GM12878 (cell line): ENCODE measurements around the gene CMTM5. TPM values are rescaled to one million over a fixed set of nuclear protein-coding genes. Genes with fewer than 3 reads are reported as not detected.

Source experiments
- ATAC-seq: fragments of 200-7000 bp; cut with Tn5 transposase; 3 replicates; pipeline ENCODE4 v1.9.1; 2020; ENCODE audit warnings: mild to moderate bottlenecking, moderate library complexity
- BruUV-seq: library from RNA; stranded (reverse); fragments of 400-500 nt; replicated peaks from 2 replicates; lab custom pipeline; 2021; lab: Mats Ljungman, UMichigan
- CTCF ChIA-PET: fragments of 300-600 bp; sonication (Branson Sonifier 250); formaldehyde crosslinking; extraction: SDS; loops from one replicate; lab custom pipeline; 2021; ENCODE audit warnings: inconsistent platforms; lab: Yijun Ruan, JAX
- POLR2A ChIA-PET: fragments of 350-600 bp; formaldehyde crosslinking; extraction: SDS; loops from one replicate; lab custom pipeline; 2021; ENCODE audit warnings: inconsistent platforms; lab: Charles Lee
- RAD21 ChIA-PET: fragments of 300-600 bp; sonication (Branson Sonifier 250); formaldehyde crosslinking; loops from one replicate; lab custom pipeline; 2023; ENCODE audit warnings: antibody characterized with exemption; ENCODE audit not compliant: unreplicated experiment; lab: Charles Lee
- SMC1A ChIA-PET: fragments of 300-600 bp; sonication (Branson Sonifier 250); formaldehyde crosslinking; loops from one replicate; lab custom pipeline; 2023; ENCODE audit not compliant: unreplicated experiment, uncharacterized antibody; lab: Charles Lee
- DNase-seq: peaks from one replicate; pipeline ENCODE4 v3.0.0-alpha.2; 2011; ENCODE audit warnings: low read depth, low spot score
- FAIRE-seq: peaks from 3 replicates; lab custom pipeline; 2011; peaks lifted over from hg19 to GRCh38; lab: Jason Lieb, UNC
- H2AFZ ChIP-seq: 2 replicates; pipeline ENCODE4 v1.6.0; 2011; ENCODE audit warnings: low read depth, low read length, control low read depth; ENCODE audit not compliant: control insufficient read depth
- H3K27ac ChIP-seq: 2 replicates; pipeline ENCODE4 v1.5.1; 2011; ENCODE audit warnings: control low read depth; ENCODE audit not compliant: control insufficient read depth, insufficient read depth
- H3K27me3 ChIP-seq, 2 experiments: replicated peaks in 1 of 2; 2 replicates each; pipeline versions ENCODE4 v1.6.0 to v1.6.1; 2011; ENCODE audit warnings: low read length in 1 of 2; ENCODE audit not compliant: control insufficient read depth in 2 of 2, insufficient read depth in 2 of 2
- H3K36me3 ChIP-seq, 2 experiments: 2 replicates each; pipeline ENCODE4 v1.5.1; 2011; ENCODE audit warnings: low read length in 1 of 2; ENCODE audit not compliant: control insufficient read depth in 2 of 2, insufficient read depth in 2 of 2
- H3K4me1 ChIP-seq: 2 replicates; pipeline ENCODE4 v1.6.1; 2011; ENCODE audit warnings: mild to moderate bottlenecking, low read length, moderate library complexity, mixed read lengths; ENCODE audit not compliant: control insufficient read depth, insufficient read depth
- H3K4me2 ChIP-seq: 2 replicates; pipeline ENCODE4 v1.6.0; 2011; ENCODE audit warnings: control low read depth; ENCODE audit not compliant: control insufficient read depth, insufficient read depth
- H3K4me3 ChIP-seq: fragments of 200-600 bp; sonication (generic); 2 replicates; pipeline ENCODE4 v1.5.1; 2016
- H3K79me2 ChIP-seq: 2 replicates; pipeline ENCODE4 v1.6.0; 2011; ENCODE audit warnings: low read length; ENCODE audit not compliant: control insufficient read depth, insufficient read depth
- H3K9ac ChIP-seq: 2 replicates; pipeline ENCODE4 v1.8.0; 2011; ENCODE audit warnings: low read length, control low read depth, mixed read lengths; ENCODE audit not compliant: control insufficient read depth, insufficient read depth
- H3K9me3 ChIP-seq: replicated peaks from 3 replicates; pipeline ENCODE4 v1.5.1; 2011; ENCODE audit warnings: mild to moderate bottlenecking, low read length; ENCODE audit not compliant: control insufficient read depth, insufficient read depth
- H4K20me1 ChIP-seq: 2 replicates; pipeline ENCODE4 v1.6.0; 2011; ENCODE audit not compliant: control insufficient read depth, insufficient read depth
- ATF7 ChIP-seq: fragments of 450-650 bp; IDR thresholded peaks from 2 replicates; pipeline ENCODE4 v1.6.1; 2016; ENCODE audit warnings: low read depth, mild to moderate bottlenecking
- EZH2 ChIP-seq: IDR thresholded peaks from 2 replicates; pipeline ENCODE4 v1.6.1; 2012; ENCODE audit warnings: low read depth, mild to moderate bottlenecking, control low read depth, inconsistent platforms, low read length, borderline replicate concordance; ENCODE audit not compliant: control insufficient read depth
- FOXM1 ChIP-seq: IDR thresholded peaks from 2 replicates; pipeline ENCODE4 v1.6.1; 2012; ENCODE audit warnings: low read depth, mild to moderate bottlenecking, inconsistent platforms, low read length, moderate library complexity
- MTA3 ChIP-seq: IDR thresholded peaks from 2 replicates; pipeline ENCODE4 v1.6.1; 2012; ENCODE audit warnings: low read length, inconsistent platforms, borderline replicate concordance
- PML ChIP-seq: IDR thresholded peaks from 2 replicates; pipeline ENCODE4 v1.6.1; 2012; ENCODE audit warnings: low read length, inconsistent platforms
- RBBP5 ChIP-seq: fragments of 200-600 bp; sonication (generic); conservative IDR thresholded peaks from 2 replicates; pipeline ENCODE4 v1.6.1; 2016
- RCOR1 ChIP-seq: conservative IDR thresholded peaks from 2 replicates; pipeline ENCODE4 v1.6.1; 2012; ENCODE audit warnings: low read depth, low read length, improper control_type of control experiment
- ZNF384 ChIP-seq: IDR thresholded peaks from 2 replicates; pipeline ENCODE4 v1.6.1; 2012; ENCODE audit warnings: low read depth, mild to moderate bottlenecking, low read length, improper control_type of control experiment, borderline replicate concordance
- ZZZ3 ChIP-seq: IDR thresholded peaks from 2 replicates; pipeline ENCODE4 v1.6.1; 2011; ENCODE audit warnings: low read depth; ENCODE audit not compliant: control insufficient read depth, insufficient read length
- WGBS: methylation state at CpG from one replicate; pipeline ENCODE4 v1.1.6; 2016; ENCODE audit warnings: low lambda C conversion rate; ENCODE audit not compliant: insufficient replicate concordance, insufficient coverage; ENCODE audit errors: missing lambda C conversion rate; 5-methylcytosine and 5-hydroxymethylcytosine counted together
- in situ Hi-C: fragments of 300-500 bp; cut with MboI; formaldehyde crosslinking; loops from 9 replicates; pipeline ENCODE4 v1.14.3; 2018; ENCODE audit warnings: mixed read lengths
- intact Hi-C: fragments of 100-400 bp; cut with micrococcal nuclease; formaldehyde crosslinking; loops from one replicate; pipeline ENCODE4 v1.14.2; 2022; ENCODE audit not compliant: unreplicated experiment
- polyA plus RNA-seq, 11 experiments: library from polyadenylated mRNA; depleted of rRNA in 4 of 11; unstranded in 6 of 11; stranded (reverse) in 5 of 11; fragments of >200 nt; fragmentation: Nextera tagmentation in 4 of 11; fragmentation: Illumina TruSeq in 1 of 11; extraction: Ambion mirVana in 4 of 11; extraction: Trizol in 1 of 11; gene quantifications; 1 replicate in 1 of 11; 2 replicates in 10 of 11; pipeline versions ENCODE4 v1.2.1 to v1.2.3, GENCODE V29; 2011 to 2016; ENCODE audit warnings: inconsistent platforms in 2 of 11, missing spikeins in 2 of 11, low read depth in 1 of 11
- total RNA-seq, 4 experiments: library from RNA; depleted of rRNA in 3 of 4; stranded (reverse); fragments of >200 nt in 3 of 4; fragmentation: Illumina TruSeq in 1 of 4; extraction: Trizol in 1 of 4; gene quantifications; 2 replicates each; pipeline versions ENCODE4 v1.2.1 to v1.2.3, GENCODE V29; 2013 to 2021
- TF ChIP-seq, protein P1 (sequence below): IDR thresholded peaks from 2 replicates; pipeline ENCODE4 v1.6.1; 2012; ENCODE audit warnings: low read depth, low read length, improper control_type of control experiment

CMTM5 gene
- total and polyA plus RNA-seq, 10 of the 15 experiments (the other 5 are each of a cell fraction or from before 2014, with no cell fraction given), result not detected

GRCh38 chr14:23359722-23360447, 17.0 kb upstream of the CMTM5 start:
- ChIA-PET POLR2A (no interaction called here), SMC1A (no interaction called here), CTCF (interaction anchor here (0.9 to 1.4 kb wide), 6 partner anchors 17 to 239 kb away, joined by 3 to 5 read pairs (median 4); no protein-coding TSS in a partner anchor), RAD21 (interaction anchor here (1.4 kb wide), 1 partner anchor 239 kb away, joined by 4 read pairs; no protein-coding TSS in a partner anchor)
- no peak overlapping the region for H3K9ac ChIP-seq
- no peaks in the 10 kb centered on the region for H3K79me2 ChIP-seq
- DNase-seq, result no peak
- no TSS peak for BruUV-seq
- no peaks in the 10 kb centered on the region for H3K36me3 ChIP-seq
- H3K27me3 ChIP-seq, result peaks cover 0 to 7% of the 10 kb centered on the region in 2 experiments; a peak in 3 of 4 replicates
- intact Hi-C loops, result no loop called here
- H3K4me3 ChIP-seq, result no peak overlapping the region
- H3K4me1 ChIP-seq, result no peaks in the 10 kb centered on the region
- no peak for ATAC-seq
- no peak overlapping the region for H2AFZ ChIP-seq
- FAIRE-seq, result no peak
- H3K27ac ChIP-seq, result no peak overlapping the region
- H3K9me3 ChIP-seq, result no peaks in the 10 kb centered on the region
- 37% methylated on average over 17 of the region's 22 CpGs for WGBS
- in situ Hi-C loops, result no loop called here
- H4K20me1 ChIP-seq, result no peaks in the 10 kb centered on the region
- no peak overlapping the region for H3K4me2 ChIP-seq
- TF ChIP-seq ZNF384 (no peak), EZH2 (no peak), FOXM1 (no peak), RBBP5 (no peak), PML (no peak), RCOR1 (no peak), ZZZ3 (no peak), MTA3 (no peak), ATF7 (no peak)
- TF ChIP-seq, protein P1, sequence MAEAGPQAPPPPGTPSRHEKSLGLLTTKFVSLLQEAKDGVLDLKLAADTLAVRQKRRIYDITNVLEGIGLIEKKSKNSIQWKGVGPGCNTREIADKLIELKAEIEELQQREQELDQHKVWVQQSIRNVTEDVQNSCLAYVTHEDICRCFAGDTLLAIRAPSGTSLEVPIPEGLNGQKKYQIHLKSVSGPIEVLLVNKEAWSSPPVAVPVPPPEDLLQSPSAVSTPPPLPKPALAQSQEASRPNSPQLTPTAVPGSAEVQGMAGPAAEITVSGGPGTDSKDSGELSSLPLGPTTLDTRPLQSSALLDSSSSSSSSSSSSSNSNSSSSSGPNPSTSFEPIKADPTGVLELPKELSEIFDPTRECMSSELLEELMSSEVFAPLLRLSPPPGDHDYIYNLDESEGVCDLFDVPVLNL, result no peak
